DND-41 (cell line): ENCODE data around the gene SLAIN1.

Source experiments
- CTCF ChIP-seq: IDR thresholded peaks from 2 replicates; pipeline ENCODE4 v1.5.1; 2012; ENCODE audit warnings: borderline replicate concordance, low read length, moderate library complexity, mild to moderate bottlenecking; ENCODE audit not compliant: poor library complexity, severe bottlenecking; ENCODE audit errors: extremely low read depth
- EZH2 ChIP-seq: IDR thresholded peaks from 3 replicates; pipeline ENCODE4 v1.6.1; 2012; ENCODE audit warnings: borderline replicate concordance, low read depth, mild to moderate bottlenecking, moderate library complexity, low read length, inconsistent platforms; ENCODE audit not compliant: severe bottlenecking

GRCh38 chr13:77806518-77806917 lies 109.0 kb downstream of the SLAIN1 start:
- TF ChIP-seq CTCF = no peak
- TF ChIP-seq EZH2 = no peak
